ENCODE data around the gene CLASP1. TPM values are rescaled to one million over a fixed set of nuclear protein-coding genes. Genes with fewer than 3 reads are reported as not detected.
"Not testable (repeated sequence)": the region's sequence is repeated elsewhere in the genome, so short reads cannot be mapped to it uniquely, and the experiment has no call there.

Gene CLASP1
- total RNA-seq, 3 donors from 2014 or later, result 30.0 to 64.6 (median 35.1) TPM

DNA sequence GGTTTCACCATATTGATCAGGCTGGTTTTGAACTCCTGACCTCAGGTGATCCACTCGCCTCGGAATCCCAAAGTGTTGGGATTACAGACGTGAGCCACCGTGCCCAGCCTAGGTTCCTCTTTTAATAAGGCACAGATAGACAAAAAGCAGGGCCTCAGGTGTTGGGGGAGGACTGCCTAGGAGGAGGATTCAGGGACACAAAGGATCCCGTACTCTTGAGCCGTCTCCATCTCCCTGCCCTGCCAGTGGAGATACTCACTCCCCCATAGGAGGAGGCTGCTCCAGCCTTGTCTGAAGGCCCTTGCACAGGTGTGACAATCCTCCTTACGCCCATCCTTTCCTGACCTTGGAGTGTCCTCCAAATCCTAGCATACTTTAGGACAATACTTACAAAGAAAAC, 332.3 kb downstream of the CLASP1 start:
- Histone ChIP-seq H3K9me3 (no peaks in the 10 kb centered on the region), H3K36me3 (ENCODE audit: low read depth) (no peaks in the 10 kb centered on the region), H3K4me1 (ENCODE audit: low read depth) (no peaks in the 10 kb centered on the region), H3K4me3 (no peak overlapping the region)
- TF ChIP-seq, protein P1, sequence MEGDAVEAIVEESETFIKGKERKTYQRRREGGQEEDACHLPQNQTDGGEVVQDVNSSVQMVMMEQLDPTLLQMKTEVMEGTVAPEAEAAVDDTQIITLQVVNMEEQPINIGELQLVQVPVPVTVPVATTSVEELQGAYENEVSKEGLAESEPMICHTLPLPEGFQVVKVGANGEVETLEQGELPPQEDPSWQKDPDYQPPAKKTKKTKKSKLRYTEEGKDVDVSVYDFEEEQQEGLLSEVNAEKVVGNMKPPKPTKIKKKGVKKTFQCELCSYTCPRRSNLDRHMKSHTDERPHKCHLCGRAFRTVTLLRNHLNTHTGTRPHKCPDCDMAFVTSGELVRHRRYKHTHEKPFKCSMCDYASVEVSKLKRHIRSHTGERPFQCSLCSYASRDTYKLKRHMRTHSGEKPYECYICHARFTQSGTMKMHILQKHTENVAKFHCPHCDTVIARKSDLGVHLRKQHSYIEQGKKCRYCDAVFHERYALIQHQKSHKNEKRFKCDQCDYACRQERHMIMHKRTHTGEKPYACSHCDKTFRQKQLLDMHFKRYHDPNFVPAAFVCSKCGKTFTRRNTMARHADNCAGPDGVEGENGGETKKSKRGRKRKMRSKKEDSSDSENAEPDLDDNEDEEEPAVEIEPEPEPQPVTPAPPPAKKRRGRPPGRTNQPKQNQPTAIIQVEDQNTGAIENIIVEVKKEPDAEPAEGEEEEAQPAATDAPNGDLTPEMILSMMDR (IDR thresholded peaks at IDR 0.05), result no peak
- DNase-seq (no peak), ATAC-seq (no peak)
- intact Hi-C loops (cut with DNase I, micrococcal nuclease), result no loop called here

DNA sequence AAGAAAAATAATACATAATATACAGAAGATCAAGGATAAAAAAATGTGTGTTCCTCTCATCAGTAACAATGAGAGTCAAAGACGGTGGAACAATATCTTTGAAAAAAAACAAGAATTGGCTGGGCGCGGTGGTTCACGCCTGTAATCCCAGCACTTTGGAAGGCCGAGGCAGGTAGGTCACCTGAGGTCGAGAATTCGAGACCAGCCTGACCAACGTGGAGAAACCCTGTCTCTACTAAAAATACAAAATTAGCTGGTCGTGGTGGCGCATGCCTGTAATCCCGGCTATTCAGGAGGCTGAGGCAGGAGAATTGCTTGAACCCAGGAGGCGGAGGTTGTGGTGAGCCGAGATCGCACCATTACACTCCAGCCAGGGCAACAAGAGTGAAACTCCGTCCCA, 335.6 kb downstream of the CLASP1 start:
- H3K4me1 ChIP-seq (ENCODE audit: low read depth); intact Hi-C loops (cut with DNase I, micrococcal nuclease); DNase-seq; H3K4me3 ChIP-seq; H3K9me3 ChIP-seq; H3K36me3 ChIP-seq (ENCODE audit: low read depth); ATAC-seq: not testable (repeated sequence)

DNA sequence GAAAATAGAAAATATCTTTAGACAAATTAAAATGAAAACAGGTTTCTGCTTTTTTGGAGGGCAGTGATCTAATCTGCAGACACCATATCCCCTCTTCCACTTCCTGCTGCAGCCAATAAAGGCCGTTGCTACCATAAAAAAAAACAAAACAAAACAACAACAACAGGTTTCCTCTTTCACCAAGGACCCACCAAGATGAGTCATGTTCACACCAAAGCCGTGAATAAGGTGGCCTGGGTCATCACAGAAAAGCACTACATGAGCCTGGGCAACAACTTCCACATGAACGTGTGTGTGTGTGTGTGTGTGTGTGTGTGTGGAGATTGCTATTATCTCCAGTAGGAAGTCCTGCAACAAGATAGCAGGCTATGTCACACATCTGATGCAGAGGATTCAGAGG, 339.5 kb downstream of the CLASP1 start:
- intact Hi-C loops (cut with DNase I, micrococcal nuclease), result no loop called here
- DNase-seq, result no peak
- no peak overlapping the region for H3K4me3 ChIP-seq
- no peaks in the 10 kb centered on the region for H3K4me1 ChIP-seq (ENCODE audit: low read depth)
- no peaks in the 10 kb centered on the region for H3K9me3 ChIP-seq
- peak; percentile 84 for ATAC-seq
- TF ChIP-seq, protein P1 (IDR thresholded peaks at IDR 0.05), result no peak
- H3K36me3 ChIP-seq (ENCODE audit: low read depth), result no peaks in the 10 kb centered on the region

DNA sequence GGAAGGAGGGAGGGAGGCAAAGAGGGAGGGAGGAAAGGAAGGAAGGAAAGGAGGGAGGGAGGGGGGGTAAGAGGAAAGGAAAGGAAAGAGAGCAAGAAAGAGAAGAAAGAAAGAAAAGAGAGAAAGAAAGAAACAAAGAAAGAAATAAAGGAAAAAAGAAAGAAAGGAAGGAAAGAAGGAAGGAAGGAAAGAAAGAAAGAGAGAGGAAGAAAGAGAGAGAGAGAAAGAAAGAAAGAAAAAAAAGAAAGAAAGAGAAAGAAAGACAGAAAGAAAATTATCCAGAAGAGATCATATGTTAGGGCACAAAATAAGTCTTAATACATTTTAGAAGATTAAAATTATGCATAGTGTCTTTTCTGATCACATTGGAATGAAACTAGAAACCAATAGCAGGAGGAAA, 339.9 kb downstream of the CLASP1 start:
- H3K4me3 ChIP-seq, result no peak overlapping the region
- ATAC-seq, result no peak
- TF ChIP-seq, protein P1 (IDR thresholded peaks at IDR 0.05), result no peak
- H3K9me3 ChIP-seq, result no peaks in the 10 kb centered on the region
- H3K36me3 ChIP-seq (ENCODE audit: low read depth), result no peaks in the 10 kb centered on the region
- no peak for DNase-seq
- intact Hi-C loops (cut with DNase I, micrococcal nuclease), result no loop called here
- H3K4me1 ChIP-seq (ENCODE audit: low read depth), result no peaks in the 10 kb centered on the region

DNA sequence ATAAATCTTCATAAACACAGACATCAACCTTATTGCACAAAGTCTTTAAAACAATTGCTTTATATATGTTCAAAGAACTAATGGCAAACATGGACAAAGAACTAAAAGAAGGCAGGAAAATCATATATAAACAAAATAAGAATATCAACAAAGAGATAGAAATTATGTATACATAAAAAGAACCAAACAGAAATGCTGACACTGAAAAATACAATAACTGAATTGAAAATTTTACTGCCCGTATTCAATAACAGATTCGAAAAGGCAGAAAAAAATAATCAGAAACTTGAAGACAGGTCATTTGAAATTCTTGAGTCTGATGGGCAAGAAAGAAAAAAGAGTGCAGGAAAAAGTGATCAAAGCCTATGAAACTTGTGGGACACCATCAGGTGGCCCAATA, 342.2 kb downstream of the CLASP1 start:
- no peak for DNase-seq
- H3K4me3 ChIP-seq, result no peak overlapping the region
- ATAC-seq, result no peak

DNA sequence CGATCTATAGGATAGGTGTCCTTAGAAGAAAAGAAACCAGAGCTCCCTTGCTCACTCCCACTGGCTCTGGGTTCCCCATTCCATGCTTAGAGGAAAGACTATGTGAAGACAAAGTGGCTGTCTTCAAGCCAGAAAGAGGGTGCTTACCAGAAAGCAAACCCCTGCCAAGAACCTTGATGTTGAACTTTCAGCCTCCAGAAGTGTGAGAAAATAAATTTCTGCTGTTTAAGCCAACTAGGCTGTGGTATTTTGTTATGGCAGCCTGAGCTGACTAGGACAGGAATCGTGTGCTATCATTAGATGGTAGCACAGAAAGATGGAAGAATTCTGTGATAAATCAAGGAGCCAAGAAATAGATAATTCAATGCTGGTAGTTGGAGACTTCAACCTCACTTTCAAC, 344.3 kb downstream of the CLASP1 start:
- intact Hi-C loops (cut with DNase I, micrococcal nuclease), result no loop called here
- Histone ChIP-seq H3K36me3 (ENCODE audit: low read depth) (no peaks in the 10 kb centered on the region), H3K9me3 (no peaks in the 10 kb centered on the region), H3K4me1 (ENCODE audit: low read depth) (peaks cover 10% of the 10 kb centered on the region), H3K4me3 (no peak overlapping the region)
- DNase-seq, result no peak
- TF ChIP-seq, protein P1 (IDR thresholded peaks at IDR 0.05), result no peak
- ATAC-seq, result no peak

More for the DNA sequence above, 342.2 kb downstream of the CLASP1 start:
- Histone ChIP-seq H3K36me3 (ENCODE audit: low read depth) (no peaks in the 10 kb centered on the region), H3K9me3 (no peaks in the 10 kb centered on the region), H3K4me1 (ENCODE audit: low read depth) (peaks cover 10% of the 10 kb centered on the region)
- TF ChIP-seq, protein P1 (IDR thresholded peaks at IDR 0.05), result no peak
- intact Hi-C loops (cut with DNase I, micrococcal nuclease), result no loop called here
